H9 (cell line): ENCODE measurements around the gene OLIG1. TPM values are rescaled to one million over a fixed set of nuclear protein-coding genes. Genes with fewer than 3 reads are reported as not detected.

Source experiments
- DNase-seq: peaks from one replicate; pipeline ENCODE4 v3.0.0-alpha.2; 2017
- H2AFZ ChIP-seq: one replicate; pipeline ENCODE4 v1.6.1; 2013; ENCODE audit warnings: mild to moderate bottlenecking, low read length, control low read depth, moderate library complexity
- H2AK5ac ChIP-seq: 2 replicates; pipeline ENCODE4 v1.6.1; 2013; ENCODE audit warnings: low read length, control low read depth, mixed read lengths; ENCODE audit not compliant: insufficient read length
- H2BK120ac ChIP-seq: one replicate; pipeline ENCODE4 v1.6.1; 2013; ENCODE audit warnings: low read depth, mild to moderate bottlenecking, low read length, control low read depth, inconsistent platforms; ENCODE audit not compliant: poor library complexity, severe bottlenecking
- H2BK12ac ChIP-seq: 2 replicates; pipeline ENCODE4 v1.6.1; 2013; ENCODE audit warnings: low read length, control low read depth, mixed read lengths, low read depth; ENCODE audit not compliant: insufficient read length
- H2BK15ac ChIP-seq: 2 replicates; pipeline ENCODE4 v1.6.1; 2013; ENCODE audit warnings: low read depth, low read length, control low read depth
- H2BK20ac ChIP-seq: one replicate; pipeline ENCODE4 v1.6.1; 2013; ENCODE audit warnings: low read depth, mild to moderate bottlenecking, low read length, control low read depth, inconsistent platforms; ENCODE audit not compliant: poor library complexity, severe bottlenecking
- H2BK5ac ChIP-seq: 2 replicates; pipeline ENCODE4 v1.6.1; 2013; ENCODE audit warnings: low read length, control low read depth, mixed read lengths; ENCODE audit not compliant: insufficient read length
- H3K14ac ChIP-seq: 2 replicates; pipeline ENCODE4 v1.6.1; 2013; ENCODE audit warnings: low read length, control low read depth; ENCODE audit not compliant: insufficient read depth
- H3K18ac ChIP-seq: 2 replicates; pipeline ENCODE4 v1.6.1; 2013; ENCODE audit warnings: low read depth, mild to moderate bottlenecking, mixed read lengths, low read length, control low read depth; ENCODE audit not compliant: insufficient read length
- H3K23ac ChIP-seq: 2 replicates; pipeline ENCODE4 v1.6.1; 2013; ENCODE audit warnings: low read length, control low read depth, mixed read lengths, low read depth; ENCODE audit not compliant: insufficient read length
- H3K23me2 ChIP-seq: 2 replicates; pipeline ENCODE4 v1.6.1; 2013; ENCODE audit warnings: low read depth, mild to moderate bottlenecking, mixed read lengths, low read length, control low read depth; ENCODE audit not compliant: insufficient read length, poor library complexity, severe bottlenecking
- H3K27ac ChIP-seq: 2 replicates; pipeline ENCODE4 v1.5.1; 2013; ENCODE audit warnings: low read length, control low read depth, mixed read lengths, low read depth; ENCODE audit not compliant: insufficient read length
- H3K27me3 ChIP-seq: 2 replicates; pipeline ENCODE4 v1.6.1; 2013; ENCODE audit warnings: low read length, control low read depth, inconsistent platforms; ENCODE audit not compliant: insufficient read depth
- H3K4ac ChIP-seq: 2 replicates; pipeline ENCODE4 v1.6.1; 2013; ENCODE audit warnings: low read depth, mild to moderate bottlenecking, control low read depth, inconsistent platforms, low read length, moderate library complexity
- H3K4me1 ChIP-seq: 2 replicates; pipeline ENCODE4 v1.6.1; 2013; ENCODE audit warnings: low read length, control low read depth, inconsistent platforms; ENCODE audit not compliant: insufficient read depth
- H3K4me2 ChIP-seq: 2 replicates; pipeline ENCODE4 v1.6.1; 2013; ENCODE audit warnings: low read length, control low read depth, mixed read lengths; ENCODE audit not compliant: insufficient read length, insufficient read depth
- H3K56ac ChIP-seq: 2 replicates; pipeline ENCODE4 v1.6.1; 2013; ENCODE audit warnings: low read depth, mild to moderate bottlenecking, mixed read lengths, low read length, control low read depth; ENCODE audit not compliant: insufficient read length
- H3K79me1 ChIP-seq: 2 replicates; pipeline ENCODE4 v1.6.1; 2013; ENCODE audit warnings: low read depth, mild to moderate bottlenecking, moderate library complexity, low read length, control low read depth, inconsistent platforms; ENCODE audit not compliant: insufficient read depth, poor library complexity, severe bottlenecking
- H3K79me2 ChIP-seq: 2 replicates; pipeline ENCODE4 v1.6.1; 2013; ENCODE audit warnings: low read length, control low read depth, inconsistent platforms; ENCODE audit not compliant: insufficient read depth
- H3K9ac ChIP-seq: 2 replicates; pipeline ENCODE4 v1.6.1; 2013; ENCODE audit warnings: low read length, control low read depth, mixed read lengths; ENCODE audit not compliant: insufficient read length; ENCODE audit errors: extremely low read depth
- H3K9me3 ChIP-seq: one replicate; pipeline ENCODE4 v1.6.1; 2013; ENCODE audit warnings: low read depth, low read length, inconsistent platforms; ENCODE audit not compliant: control insufficient read depth
- H3T11ph ChIP-seq: one replicate; pipeline ENCODE4 v1.6.1; 2013; ENCODE audit warnings: mild to moderate bottlenecking, low read length, control low read depth, inconsistent platforms
- H4K20me1 ChIP-seq: one replicate; pipeline ENCODE4 v1.6.1; 2013; ENCODE audit not compliant: control insufficient read depth, insufficient read length, insufficient read depth
- H4K5ac ChIP-seq: 2 replicates; pipeline ENCODE4 v1.6.1; 2013; ENCODE audit warnings: low read depth, mild to moderate bottlenecking, mixed read lengths, low read length, control low read depth; ENCODE audit not compliant: insufficient read length
- H4K8ac ChIP-seq: replicated peaks from 2 replicates; pipeline ENCODE4 v1.6.1; 2013; ENCODE audit warnings: low read length, control low read depth, mixed read lengths, low read depth; ENCODE audit not compliant: insufficient read length
- H4K91ac ChIP-seq: 2 replicates; pipeline ENCODE4 v1.6.1; 2013; ENCODE audit warnings: low read depth, mild to moderate bottlenecking, moderate library complexity, mixed read lengths, low read length, control low read depth; ENCODE audit not compliant: insufficient read length
- H3K27ac Mint-ChIP-seq, 3 experiments: 2 replicates in 2 of 3; 3 replicates in 1 of 3; pipeline ENCODE4 v1.8.0; 2020 to 2021; ENCODE audit warnings: mixed read lengths in 3 of 3, mild to moderate bottlenecking in 1 of 3, moderate library complexity in 1 of 3
- H3K27me3 Mint-ChIP-seq: 2 replicates; pipeline ENCODE4 v1.8.0; 2021; ENCODE audit warnings: low read depth, mild to moderate bottlenecking, moderate library complexity, mixed read lengths
- H3K36me3 Mint-ChIP-seq, 3 experiments: 2 replicates in 2 of 3; 3 replicates in 1 of 3; pipeline ENCODE4 v1.8.0; 2020 to 2021; ENCODE audit warnings: low read depth in 3 of 3, mixed read lengths in 3 of 3; ENCODE audit not compliant: insufficient read depth in 1 of 3
- H3K4me1 Mint-ChIP-seq, 2 experiments: 2 replicates each; pipeline ENCODE4 v1.8.0; 2020; ENCODE audit warnings: mixed read lengths in 2 of 2
- H3K4me3 Mint-ChIP-seq, 2 experiments: 2 replicates in 1 of 2; 3 replicates in 1 of 2; pipeline ENCODE4 v1.8.0; 2020 to 2021; ENCODE audit warnings: mild to moderate bottlenecking in 2 of 2, mixed read lengths in 2 of 2, moderate library complexity in 1 of 2
- H3K9me3 Mint-ChIP-seq, 2 experiments: 2 replicates in 1 of 2; 3 replicates in 1 of 2; pipeline ENCODE4 v1.8.0; 2020; ENCODE audit warnings: mild to moderate bottlenecking in 2 of 2, mixed read lengths in 2 of 2, moderate library complexity in 1 of 2
- WGBS: extraction: QIAGEN DNeasy Blood & Tissue Kit; methylation state at CpG from one replicate; pipeline ENCODE4 v1.1.7; 2013; ENCODE audit warnings: missing lambda C conversion rate, low lambda C conversion rate, mixed read lengths; ENCODE audit not compliant: insufficient read length; ENCODE audit errors: extremely low coverage; 5-methylcytosine and 5-hydroxymethylcytosine counted together
- total RNA-seq: library from RNA; stranded (reverse); gene quantifications from 2 replicates; pipeline ENCODE4 v1.2.1, GENCODE V29; 2021
- TF ChIP-seq, protein P1 (sequence below): fragments of 200-600 bp; sonication (generic); conservative IDR thresholded peaks from 3 replicates; pipeline ENCODE4 v1.8.0; 2021; ENCODE audit warnings: antibody characterized with exemption, mild to moderate bottlenecking

The OLIG1 gene
- total RNA-seq, 1 experiment from 2014 or later, result 0.31 TPM

DNA sequence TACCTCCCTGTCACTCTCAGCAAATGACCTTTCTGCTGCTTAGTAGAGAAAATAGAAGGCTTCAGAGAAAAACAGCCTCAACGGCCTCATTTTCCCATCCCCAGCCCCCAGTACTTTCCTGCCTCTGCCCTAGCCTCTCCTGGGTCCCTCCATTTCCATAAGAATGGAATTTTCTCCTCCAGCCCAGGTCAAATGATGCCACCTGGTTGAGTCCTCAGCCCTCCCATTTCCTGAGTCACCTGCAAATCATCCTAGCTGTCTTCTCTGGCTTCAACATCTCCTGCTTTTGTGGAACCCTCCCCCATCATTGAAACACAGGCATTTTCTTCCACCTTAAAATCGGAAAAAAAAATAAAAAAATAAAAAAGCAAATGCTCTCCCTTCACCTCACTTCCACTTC lies 35.1 kb downstream of the OLIG1 start:
- Histone ChIP-seq H2AK5ac (no peak overlapping the region), H2AFZ (no peak overlapping the region), H2BK5ac (no peak overlapping the region), H2BK12ac (no peak overlapping the region), H3K79me2 (no peaks in the 10 kb centered on the region), H3K4me2 (peak overlapping the region; percentile 32), H3K27me3 (peaks cover 2% of the 10 kb centered on the region; the same call in 1 of the 2 replicates), H2BK15ac (no peak overlapping the region), H3K4ac (no peak overlapping the region), H3K79me1 (no peaks in the 10 kb centered on the region), H3K56ac (no peak overlapping the region), H2BK120ac (peak overlapping the region; percentile 39), H4K20me1 (no peaks in the 10 kb centered on the region), H3K4me1 (peaks cover 10% of the 10 kb centered on the region), H3K9me3 (peaks cover 8% of the 10 kb centered on the region), H4K91ac (no peak overlapping the region), H4K5ac (no peak overlapping the region), H3K23me2 (peaks cover 7% of the 10 kb centered on the region), H3K27ac (no peak overlapping the region), H3K14ac (no peak overlapping the region), H2BK20ac (no peak overlapping the region), H4K8ac (no peak overlapping the region), H3K18ac (no peak overlapping the region), H3K23ac (no peak overlapping the region), H3T11ph (no peak overlapping the region), H3K9ac (no peak overlapping the region)
- TF ChIP-seq, protein P1, sequence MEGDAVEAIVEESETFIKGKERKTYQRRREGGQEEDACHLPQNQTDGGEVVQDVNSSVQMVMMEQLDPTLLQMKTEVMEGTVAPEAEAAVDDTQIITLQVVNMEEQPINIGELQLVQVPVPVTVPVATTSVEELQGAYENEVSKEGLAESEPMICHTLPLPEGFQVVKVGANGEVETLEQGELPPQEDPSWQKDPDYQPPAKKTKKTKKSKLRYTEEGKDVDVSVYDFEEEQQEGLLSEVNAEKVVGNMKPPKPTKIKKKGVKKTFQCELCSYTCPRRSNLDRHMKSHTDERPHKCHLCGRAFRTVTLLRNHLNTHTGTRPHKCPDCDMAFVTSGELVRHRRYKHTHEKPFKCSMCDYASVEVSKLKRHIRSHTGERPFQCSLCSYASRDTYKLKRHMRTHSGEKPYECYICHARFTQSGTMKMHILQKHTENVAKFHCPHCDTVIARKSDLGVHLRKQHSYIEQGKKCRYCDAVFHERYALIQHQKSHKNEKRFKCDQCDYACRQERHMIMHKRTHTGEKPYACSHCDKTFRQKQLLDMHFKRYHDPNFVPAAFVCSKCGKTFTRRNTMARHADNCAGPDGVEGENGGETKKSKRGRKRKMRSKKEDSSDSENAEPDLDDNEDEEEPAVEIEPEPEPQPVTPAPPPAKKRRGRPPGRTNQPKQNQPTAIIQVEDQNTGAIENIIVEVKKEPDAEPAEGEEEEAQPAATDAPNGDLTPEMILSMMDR, result no peak
- WGBS, result no CpG with 5 or more reads among the region's 2 CpGs
- DNase-seq, result peak; percentile 64
- H3K27me3 Mint-ChIP-seq, result peaks cover 37% of the 10 kb centered on the region
- peaks cover 18 to 19% of the 10 kb centered on the region in 2 experiments for H3K9me3 Mint-ChIP-seq
- H3K4me1 Mint-ChIP-seq, result peaks cover 44 to 56% of the 10 kb centered on the region in 2 experiments
- peak overlapping the region in 2 of 3 experiments; percentile 14 to 61; a peak in 5 of 7 replicates for H3K27ac Mint-ChIP-seq
- peak overlapping the region in 1 of 2 experiments; percentile 11; a peak in 4 of 5 replicates for H3K4me3 Mint-ChIP-seq
- peaks cover 8 to 23% (median 13%) of the 10 kb centered on the region in 3 experiments; a peak in 6 of 7 replicates for H3K36me3 Mint-ChIP-seq
